Hepatocyte (in vitro differentiated cells): ENCODE measurements around the gene MYOF. TPM values are rescaled to one million over a fixed set of nuclear protein-coding genes. Genes with fewer than 3 reads are reported as not detected.
"Not testable (repeated sequence)": the region's sequence is repeated elsewhere in the genome, so short reads cannot be mapped to it uniquely, and the experiment has no call there.

Experiments
- DNase-seq: peaks from one replicate; pipeline ENCODE4 v3.0.0-alpha.2; 2016; ENCODE audit warnings: low spot score
- H2AFZ ChIP-seq: fragments of 200-600 bp; sonication (generic); 2 replicates; pipeline ENCODE4 v1.6.0; 2016; ENCODE audit warnings: antibody characterized with exemption, mild to moderate bottlenecking
- H3K27ac ChIP-seq: fragments of 200-600 bp; sonication (generic); 2 replicates; pipeline ENCODE4 v1.5.1; 2016; ENCODE audit warnings: mild to moderate bottlenecking
- H3K27me3 ChIP-seq: fragments of 200-600 bp; sonication (generic); 2 replicates; pipeline ENCODE4 v1.6.1; 2016
- H3K36me3 ChIP-seq: fragments of 200-600 bp; sonication (generic); replicated peaks from 2 replicates; pipeline ENCODE4 v1.5.1; 2016; ENCODE audit warnings: low read depth; ENCODE audit not compliant: insufficient read depth
- H3K4me1 ChIP-seq: fragments of 200-600 bp; sonication (generic); 2 replicates; pipeline ENCODE4 v1.5.1; 2016; ENCODE audit warnings: mild to moderate bottlenecking, moderate library complexity; ENCODE audit not compliant: insufficient read depth
- H3K4me2 ChIP-seq: fragments of 200-600 bp; sonication (generic); 2 replicates; pipeline ENCODE4 v1.6.0; 2016
- H3K4me3 ChIP-seq: fragments of 200-600 bp; sonication (generic); 2 replicates; pipeline ENCODE4 v1.5.1; 2016; ENCODE audit warnings: mild to moderate bottlenecking
- H3K79me2 ChIP-seq: fragments of 200-600 bp; sonication (generic); 2 replicates; pipeline ENCODE4 v1.6.0; 2017; ENCODE audit warnings: mild to moderate bottlenecking
- H3K9me2 ChIP-seq: fragments of 200-600 bp; sonication (generic); replicated peaks from 2 replicates; pipeline ENCODE4 v1.6.0; 2017; ENCODE audit warnings: mild to moderate bottlenecking; ENCODE audit not compliant: insufficient read depth
- H3K9me3 ChIP-seq: fragments of 200-600 bp; sonication (generic); 2 replicates; pipeline ENCODE4 v1.5.1; 2016; ENCODE audit warnings: low read depth, mild to moderate bottlenecking
- H4K20me1 ChIP-seq: fragments of 200-600 bp; sonication (generic); 2 replicates; pipeline ENCODE4 v1.6.0; 2016; ENCODE audit warnings: mild to moderate bottlenecking; ENCODE audit not compliant: insufficient read depth, poor library complexity, severe bottlenecking
- EZH2 ChIP-seq: fragments of 200-600 bp; sonication (generic); IDR thresholded peaks from 2 replicates; pipeline ENCODE4 v1.6.1; 2016; ENCODE audit warnings: antibody characterized with exemption, mild to moderate bottlenecking, borderline replicate concordance
- EZH2phosphoT487 ChIP-seq: fragments of 200-600 bp; sonication (generic); IDR thresholded peaks from one replicate; pipeline ENCODE4 v1.6.1; 2018; ENCODE audit warnings: antibody characterized with exemption, mild to moderate bottlenecking, low read depth, moderate library complexity; ENCODE audit not compliant: unreplicated experiment, severe bottlenecking
- WGBS: methylation state at CpG from one replicate; pipeline ENCODE4 v1.1.6; 2016; ENCODE audit warnings: low lambda C conversion rate; ENCODE audit errors: missing lambda C conversion rate; 5-methylcytosine and 5-hydroxymethylcytosine counted together
- polyA plus RNA-seq: library from polyadenylated mRNA; unstranded; fragments of >200 nt; fragmentation: Nextera tagmentation; extraction: Ambion mirVana; gene quantifications from 2 replicates; pipeline ENCODE4 v1.2.1, GENCODE V29; 2016
- total RNA-seq: library from RNA; depleted of rRNA; stranded (reverse); fragments of >200 nt; gene quantifications from 2 replicates; pipeline ENCODE4 v1.2.3, GENCODE V29; 2014
- TF ChIP-seq, protein P1 (sequence below): fragments of 200-600 bp; sonication (generic); IDR thresholded peaks from 2 replicates; pipeline ENCODE4 v1.5.1; 2016; ENCODE audit warnings: antibody characterized with exemption, mild to moderate bottlenecking; ENCODE audit not compliant: poor library complexity

The MYOF gene
- total and polyA plus RNA-seq, 2 experiments from 2014 or later, result 16.6 to 47.9 TPM

DNA sequence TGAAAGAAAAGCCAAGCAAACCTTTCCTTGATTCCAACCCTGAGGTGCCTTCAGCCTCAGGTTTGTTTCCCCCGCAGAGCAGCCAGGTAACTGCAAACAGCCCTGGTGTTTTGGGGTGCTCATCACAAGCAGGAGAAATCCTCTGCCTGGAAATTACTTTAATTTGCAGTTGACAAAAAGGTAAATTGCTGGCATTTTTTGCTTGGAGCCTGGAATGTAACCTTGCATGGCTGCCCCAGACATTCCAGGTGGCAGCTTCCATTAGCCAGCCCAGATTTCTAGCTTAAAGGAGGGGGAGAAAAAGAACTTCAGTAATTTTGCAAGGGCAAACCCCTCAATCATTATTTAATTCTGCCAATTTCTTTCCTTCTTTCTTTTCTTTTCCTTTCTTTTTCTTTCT, 194.4 kb downstream of the MYOF start:
- 81% methylated on average over 1 of the region's 1 CpG for WGBS

DNA sequence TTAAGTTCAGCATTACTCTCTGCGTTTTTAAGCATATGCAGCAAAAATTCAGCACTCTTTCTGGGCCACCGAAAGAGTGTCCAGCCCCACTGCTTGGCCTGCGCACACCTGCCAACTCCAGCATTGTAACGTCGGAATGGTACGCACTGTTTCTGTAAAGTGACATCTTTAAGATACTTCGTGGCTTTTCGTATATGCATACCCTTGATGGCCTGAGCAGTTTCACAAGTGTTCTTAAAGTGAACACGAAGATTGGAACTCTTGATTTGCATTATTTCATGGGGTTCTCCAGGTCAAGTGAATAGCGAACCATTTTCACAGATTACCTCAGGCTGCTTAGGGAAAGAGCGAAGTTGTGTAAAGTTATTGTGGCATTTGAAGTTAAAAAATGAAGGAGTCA, 197.9 kb downstream of the MYOF start:
- H2AFZ ChIP-seq, H3K9me3 ChIP-seq, DNase-seq, H3K4me3 ChIP-seq, H3K27me3 ChIP-seq, H3K4me2 ChIP-seq, H3K27ac ChIP-seq, H3K4me1 ChIP-seq, H3K36me3 ChIP-seq, H3K9me2 ChIP-seq, H3K79me2 ChIP-seq, H4K20me1 ChIP-seq: not testable (repeated sequence)
- WGBS, result 92% methylated on average over 9 of the region's 11 CpGs

More for the DNA sequence above, 194.4 kb downstream of the MYOF start:
- H3K27me3 ChIP-seq, result no peaks in the 10 kb centered on the region
- no peaks in the 10 kb centered on the region for H3K4me1 ChIP-seq
- H3K9me3 ChIP-seq, result no peaks in the 10 kb centered on the region
- H3K27ac ChIP-seq, result no peak overlapping the region
- no peaks in the 10 kb centered on the region for H4K20me1 ChIP-seq
- no peaks in the 10 kb centered on the region for H3K36me3 ChIP-seq
- no peaks in the 10 kb centered on the region for H3K79me2 ChIP-seq
- H2AFZ ChIP-seq, result peak overlapping the region; percentile 35
- H3K4me3 ChIP-seq, result no peak overlapping the region
- TF ChIP-seq EZH2, result no peak
- no peak for TF ChIP-seq EZH2phosphoT487
- TF ChIP-seq, protein P1, sequence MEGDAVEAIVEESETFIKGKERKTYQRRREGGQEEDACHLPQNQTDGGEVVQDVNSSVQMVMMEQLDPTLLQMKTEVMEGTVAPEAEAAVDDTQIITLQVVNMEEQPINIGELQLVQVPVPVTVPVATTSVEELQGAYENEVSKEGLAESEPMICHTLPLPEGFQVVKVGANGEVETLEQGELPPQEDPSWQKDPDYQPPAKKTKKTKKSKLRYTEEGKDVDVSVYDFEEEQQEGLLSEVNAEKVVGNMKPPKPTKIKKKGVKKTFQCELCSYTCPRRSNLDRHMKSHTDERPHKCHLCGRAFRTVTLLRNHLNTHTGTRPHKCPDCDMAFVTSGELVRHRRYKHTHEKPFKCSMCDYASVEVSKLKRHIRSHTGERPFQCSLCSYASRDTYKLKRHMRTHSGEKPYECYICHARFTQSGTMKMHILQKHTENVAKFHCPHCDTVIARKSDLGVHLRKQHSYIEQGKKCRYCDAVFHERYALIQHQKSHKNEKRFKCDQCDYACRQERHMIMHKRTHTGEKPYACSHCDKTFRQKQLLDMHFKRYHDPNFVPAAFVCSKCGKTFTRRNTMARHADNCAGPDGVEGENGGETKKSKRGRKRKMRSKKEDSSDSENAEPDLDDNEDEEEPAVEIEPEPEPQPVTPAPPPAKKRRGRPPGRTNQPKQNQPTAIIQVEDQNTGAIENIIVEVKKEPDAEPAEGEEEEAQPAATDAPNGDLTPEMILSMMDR, result no peak
- H3K4me2 ChIP-seq, result no peak overlapping the region
- no peak for DNase-seq
- no peaks in the 10 kb centered on the region for H3K9me2 ChIP-seq

- DNase-seq, result no peak
- no peak overlapping the region for H2AFZ ChIP-seq
- no peaks in the 10 kb centered on the region for H3K36me3 ChIP-seq
- no peaks in the 10 kb centered on the region for H3K79me2 ChIP-seq
- H3K9me3 ChIP-seq, result no peaks in the 10 kb centered on the region
- H4K20me1 ChIP-seq, result no peaks in the 10 kb centered on the region
- H3K4me1 ChIP-seq, result no peaks in the 10 kb centered on the region
- TF ChIP-seq EZH2phosphoT487, result no peak
- TF ChIP-seq EZH2, result no peak
- TF ChIP-seq, protein P1, result no peak
- H3K4me2 ChIP-seq, result no peak overlapping the region
- WGBS, result 69% methylated on average over 3 of the region's 3 CpGs
- H3K27ac ChIP-seq, result no peak overlapping the region
- H3K4me3 ChIP-seq, result no peak overlapping the region
- no peaks in the 10 kb centered on the region for H3K27me3 ChIP-seq
- H3K9me2 ChIP-seq, result no peaks in the 10 kb centered on the region
These were observed 200.8 kb downstream of the MYOF start for GRCh38 chr10:93281367-93281720.

- TF ChIP-seq EZH2, result no peak
- TF ChIP-seq, protein P1, result no peak
- TF ChIP-seq EZH2phosphoT487, result no peak
- WGBS, result 55% methylated on average over 8 of the region's 8 CpGs
- DNase-seq, result no peak
- Histone ChIP-seq H3K4me1 (no peaks in the 10 kb centered on the region), H2AFZ (no peak overlapping the region), H3K36me3 (no peaks in the 10 kb centered on the region), H3K27ac (no peak overlapping the region), H3K4me3 (no peak overlapping the region), H3K9me2 (no peaks in the 10 kb centered on the region), H3K79me2 (no peaks in the 10 kb centered on the region), H3K9me3 (no peaks in the 10 kb centered on the region), H4K20me1 (no peaks in the 10 kb centered on the region), H3K4me2 (no peak overlapping the region), H3K27me3 (no peaks in the 10 kb centered on the region)
These were observed 201.3 kb downstream of the MYOF start for GRCh38 chr10:93280699-93281366.
